Trophoblast cell (in vitro differentiated cells and primary cell): ENCODE data around the gene TMEM229B.

Source experiments
- DNase-seq, 2 donors: peaks; one replicate each; pipeline ENCODE4 v3.0.0-alpha.2; 2016
- H2AFZ ChIP-seq: 2 replicates; pipeline ENCODE4 v1.6.1; 2013; ENCODE audit warnings: low read length, moderate library complexity, mild to moderate bottlenecking; ENCODE audit not compliant: insufficient read depth, poor library complexity
- H2AK5ac ChIP-seq: 2 replicates; pipeline ENCODE4 v1.6.1; 2013; ENCODE audit warnings: mild to moderate bottlenecking, low read length
- H2BK120ac ChIP-seq: 2 replicates; pipeline ENCODE4 v1.6.1; 2013; ENCODE audit warnings: low read length, mild to moderate bottlenecking, moderate library complexity; ENCODE audit not compliant: insufficient read depth, poor library complexity
- H2BK12ac ChIP-seq: 2 replicates; pipeline ENCODE4 v1.6.1; 2013; ENCODE audit warnings: mild to moderate bottlenecking, low read length, moderate library complexity
- H2BK5ac ChIP-seq: 2 replicates; pipeline ENCODE4 v1.6.1; 2013; ENCODE audit warnings: low read length, low read depth, moderate library complexity, mild to moderate bottlenecking; ENCODE audit not compliant: poor library complexity
- H3K14ac ChIP-seq: 2 replicates; pipeline ENCODE4 v1.6.1; 2013; ENCODE audit warnings: mild to moderate bottlenecking, low read length
- H3K18ac ChIP-seq: 2 replicates; pipeline ENCODE4 v1.6.1; 2013; ENCODE audit warnings: mild to moderate bottlenecking, low read length
- H3K23ac ChIP-seq: 2 replicates; pipeline ENCODE4 v1.6.1; 2013; ENCODE audit warnings: low read length
- H3K27ac ChIP-seq: 2 replicates; pipeline ENCODE4 v1.5.1; 2013; ENCODE audit warnings: low read depth, mild to moderate bottlenecking, inconsistent platforms, low read length, moderate library complexity
- H3K27me3 ChIP-seq: 2 replicates; pipeline ENCODE4 v1.6.1; 2013; ENCODE audit warnings: inconsistent platforms, mild to moderate bottlenecking, low read length, moderate library complexity; ENCODE audit not compliant: insufficient read depth
- H3K36me3 ChIP-seq, 2 experiments: 1 replicate in 1 of 2; 2 replicates in 1 of 2; pipeline ENCODE4 v1.6.1; 2013; ENCODE audit warnings: low read length in 2 of 2, mild to moderate bottlenecking in 2 of 2, moderate library complexity in 1 of 2; ENCODE audit not compliant: insufficient read depth in 2 of 2, control insufficient read depth in 1 of 2
- H3K4ac ChIP-seq: 2 replicates; pipeline ENCODE4 v1.6.1; 2013; ENCODE audit warnings: low read depth, mild to moderate bottlenecking, low read length, moderate library complexity
- H3K4me1 ChIP-seq, 2 experiments: 1 replicate in 1 of 2; 2 replicates in 1 of 2; pipeline ENCODE4 v1.6.1; 2013; ENCODE audit warnings: low read length in 2 of 2, mild to moderate bottlenecking in 2 of 2, moderate library complexity in 1 of 2; ENCODE audit not compliant: insufficient read depth in 2 of 2, control insufficient read depth in 1 of 2
- H3K4me2 ChIP-seq: 2 replicates; pipeline ENCODE4 v1.6.1; 2013; ENCODE audit warnings: inconsistent platforms, mild to moderate bottlenecking, low read length, moderate library complexity
- H3K4me3 ChIP-seq: 2 replicates; pipeline ENCODE4 v1.5.1; 2013; ENCODE audit warnings: mild to moderate bottlenecking, low read depth, low read length, inconsistent platforms
- H3K79me1 ChIP-seq: one replicate; pipeline ENCODE4 v1.6.1; 2013; ENCODE audit warnings: low read length
- H3K79me2 ChIP-seq: 2 replicates; pipeline ENCODE4 v1.6.1; 2013; ENCODE audit warnings: low read length, mild to moderate bottlenecking; ENCODE audit not compliant: control insufficient read depth, insufficient read depth, poor library complexity
- H3K9ac ChIP-seq: 2 replicates; pipeline ENCODE4 v1.6.1; 2013; ENCODE audit warnings: mild to moderate bottlenecking, low read length
- H3K9me3 ChIP-seq: 2 replicates; pipeline ENCODE4 v1.6.1; 2013; ENCODE audit warnings: low read depth, mild to moderate bottlenecking, control low read depth, inconsistent platforms, low read length; ENCODE audit not compliant: insufficient read depth
- H4K12ac ChIP-seq: 2 replicates; pipeline ENCODE4 v1.6.1; 2013; ENCODE audit warnings: low read depth, mild to moderate bottlenecking, low read length, moderate library complexity
- H4K8ac ChIP-seq: 2 replicates; pipeline ENCODE4 v1.6.1; 2013; ENCODE audit warnings: low read depth, mild to moderate bottlenecking, low read length, moderate library complexity
- H4K91ac ChIP-seq: one replicate; pipeline ENCODE4 v1.6.1; 2013; ENCODE audit warnings: low read depth, mild to moderate bottlenecking, low read length, moderate library complexity
- WGBS: extraction: QIAGEN DNeasy Blood & Tissue Kit; methylation state at CpG from one replicate; pipeline ENCODE4 v1.1.7; 2013; ENCODE audit warnings: missing lambda C conversion rate; ENCODE audit not compliant: insufficient read length, insufficient coverage; ENCODE audit errors: extremely low coverage; 5-methylcytosine and 5-hydroxymethylcytosine counted together

The TMEM229B gene

DNA sequence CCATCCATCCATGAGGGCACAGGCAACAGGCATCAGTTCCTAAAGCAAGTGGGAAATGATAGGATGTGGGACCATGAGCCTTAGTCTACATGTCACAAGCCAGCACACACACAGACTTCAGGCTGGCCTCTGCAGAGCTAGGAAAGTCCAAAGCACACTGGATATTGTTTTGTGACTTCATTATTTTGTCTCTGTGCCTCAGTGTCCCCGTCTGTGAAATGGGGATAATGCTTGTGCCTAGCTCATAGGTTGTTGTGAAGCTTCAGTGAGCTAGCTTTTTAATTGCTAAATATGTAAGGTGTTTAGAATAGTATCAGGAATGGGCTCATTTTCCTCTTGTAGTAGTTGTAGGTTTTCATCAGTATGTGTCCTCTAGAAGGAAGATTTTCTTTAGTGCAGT is 49.6 kb downstream of the TMEM229B start:
- no peak overlapping the region for H3K4ac ChIP-seq
- H3K79me2 ChIP-seq = no peaks in the 10 kb centered on the region
- H3K27me3 ChIP-seq = no peaks in the 10 kb centered on the region
- H3K36me3 ChIP-seq = no peaks in the 10 kb centered on the region
- H3K79me1 ChIP-seq = no peaks in the 10 kb centered on the region
- no peak overlapping the region for H3K18ac ChIP-seq
- H3K23ac ChIP-seq = no peak overlapping the region
- H2BK12ac ChIP-seq = no peak overlapping the region
- H4K12ac ChIP-seq = no peak overlapping the region
- H3K4me3 ChIP-seq = no peak overlapping the region
- WGBS = no CpG with 5 or more reads among the region's 1 CpG
- H3K9me3 ChIP-seq = no peaks in the 10 kb centered on the region
- no peak for DNase-seq
- no peak overlapping the region for H3K4me2 ChIP-seq
- no peak overlapping the region for H3K9ac ChIP-seq
- no peak overlapping the region for H2AK5ac ChIP-seq
- no peak overlapping the region for H2BK5ac ChIP-seq
- no peak overlapping the region for H4K8ac ChIP-seq
- H4K91ac ChIP-seq = no peak overlapping the region
- no peak overlapping the region for H3K14ac ChIP-seq
- H3K27ac ChIP-seq = no peak overlapping the region
- no peak overlapping the region for H2BK120ac ChIP-seq
- H3K4me1 ChIP-seq = peaks cover 0 to 2% of the 10 kb centered on the region in 2 experiments
- H2AFZ ChIP-seq = no peak overlapping the region

- H2BK120ac ChIP-seq = no peak overlapping the region
- H3K4me2 ChIP-seq = no peak overlapping the region
- no peak for DNase-seq
- no peak overlapping the region for H4K8ac ChIP-seq
- no peaks in the 10 kb centered on the region for H3K27me3 ChIP-seq
- H3K14ac ChIP-seq = no peak overlapping the region
- no peak overlapping the region for H3K27ac ChIP-seq
- WGBS = no CpG with 5 or more reads among the region's 10 CpGs
- H2BK12ac ChIP-seq = no peak overlapping the region
- no peak overlapping the region for H4K91ac ChIP-seq
- no peak overlapping the region for H3K4me3 ChIP-seq
- no peaks in the 10 kb centered on the region for H3K36me3 ChIP-seq
- H3K18ac ChIP-seq = no peak overlapping the region
- no peak overlapping the region for H3K23ac ChIP-seq
- no peaks in the 10 kb centered on the region for H3K4me1 ChIP-seq
- H2AFZ ChIP-seq = no peak overlapping the region
- no peak overlapping the region for H2BK5ac ChIP-seq
- no peak overlapping the region for H3K9ac ChIP-seq
- H4K12ac ChIP-seq = no peak overlapping the region
- H3K79me2 ChIP-seq = no peaks in the 10 kb centered on the region
- no peaks in the 10 kb centered on the region for H3K9me3 ChIP-seq
- no peak overlapping the region for H2AK5ac ChIP-seq
- no peaks in the 10 kb centered on the region for H3K79me1 ChIP-seq
- H3K4ac ChIP-seq = no peak overlapping the region
Measured at GRCh38 chr14:67436006-67436866, 52.3 kb downstream of the TMEM229B start.

DNA sequence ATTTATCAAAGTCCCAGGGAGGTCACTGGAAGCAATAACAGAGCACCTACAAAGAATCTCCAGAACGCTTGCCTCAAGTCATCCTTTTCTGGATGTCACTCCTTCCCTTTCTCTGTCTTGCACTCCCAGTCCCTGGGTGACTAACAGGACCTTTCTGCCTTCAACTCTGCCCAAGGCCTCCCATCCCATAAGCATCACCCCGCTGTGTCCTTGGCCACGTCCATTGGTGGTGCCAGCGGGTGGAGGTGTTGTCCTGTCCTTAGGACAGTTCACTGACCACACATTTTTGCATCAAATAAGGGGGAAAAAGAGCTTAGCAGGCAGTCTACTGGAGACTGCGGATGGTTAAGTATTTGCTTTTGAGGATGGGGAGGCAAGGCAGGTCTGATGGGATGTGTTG is 52.9 kb downstream of the TMEM229B start:
- WGBS = no CpG with 5 or more reads among the region's 5 CpGs
- no peak overlapping the region for H3K18ac ChIP-seq
- no peaks in the 10 kb centered on the region for H3K27me3 ChIP-seq
- no peak overlapping the region for H4K8ac ChIP-seq
- no peak overlapping the region for H3K14ac ChIP-seq
- no peak overlapping the region for H3K27ac ChIP-seq
- H3K36me3 ChIP-seq = no peaks in the 10 kb centered on the region
- H3K4me2 ChIP-seq = no peak overlapping the region
- H2AK5ac ChIP-seq = no peak overlapping the region
- H3K79me1 ChIP-seq = no peaks in the 10 kb centered on the region
- no peak overlapping the region for H4K91ac ChIP-seq
- H3K4ac ChIP-seq = no peak overlapping the region
- H3K23ac ChIP-seq = no peak overlapping the region
- H3K4me1 ChIP-seq = no peaks in the 10 kb centered on the region
- H2BK12ac ChIP-seq = no peak overlapping the region
- DNase-seq = no peak
- H2BK5ac ChIP-seq = no peak overlapping the region
- no peak overlapping the region for H2BK120ac ChIP-seq
- no peak overlapping the region for H2AFZ ChIP-seq
- no peak overlapping the region for H4K12ac ChIP-seq
- no peak overlapping the region for H3K4me3 ChIP-seq
- no peak overlapping the region for H3K9ac ChIP-seq
- H3K79me2 ChIP-seq = no peaks in the 10 kb centered on the region
- no peaks in the 10 kb centered on the region for H3K9me3 ChIP-seq

- H3K23ac ChIP-seq = no peak overlapping the region
- no peak overlapping the region for H4K91ac ChIP-seq
- no peak overlapping the region for H4K8ac ChIP-seq
- no peak overlapping the region for H2BK5ac ChIP-seq
- no peak overlapping the region for H2AK5ac ChIP-seq
- no peak overlapping the region for H3K14ac ChIP-seq
- no CpG with 5 or more reads among the region's 7 CpGs for WGBS
- H2AFZ ChIP-seq = no peak overlapping the region
- H3K27me3 ChIP-seq = no peaks in the 10 kb centered on the region
- H3K4me3 ChIP-seq = no peak overlapping the region
- no peak overlapping the region for H3K9ac ChIP-seq
- H3K18ac ChIP-seq = no peak overlapping the region
- no peaks in the 10 kb centered on the region for H3K79me1 ChIP-seq
- H3K4ac ChIP-seq = no peak overlapping the region
- H2BK120ac ChIP-seq = no peak overlapping the region
- H3K79me2 ChIP-seq = no peaks in the 10 kb centered on the region
- no peak overlapping the region for H2BK12ac ChIP-seq
- H4K12ac ChIP-seq = no peak overlapping the region
- H3K9me3 ChIP-seq = no peaks in the 10 kb centered on the region
- DNase-seq = peak in 1 of 2 donors; percentile 32
- no peak overlapping the region for H3K27ac ChIP-seq
- no peak overlapping the region for H3K4me2 ChIP-seq
- H3K36me3 ChIP-seq = no peaks in the 10 kb centered on the region
- H3K4me1 ChIP-seq = no peaks in the 10 kb centered on the region
Measured at GRCh38 chr14:67432050-67432564, 56.4 kb downstream of the TMEM229B start.
